Stimulated activated CD8-positive, alpha-beta memory T cell treated with anti-CD3 and anti-CD28 coated beads, Interleukin-15, amount 100 ng/mL, for 24 hours (primary cell): ENCODE results near the gene BLCAP.
"Not testable (repeated sequence)": the region's sequence is repeated elsewhere in the genome, so short reads cannot be mapped to it uniquely, and the experiment has no call there.

Experiments used
- DNase-seq: peaks from one replicate; pipeline ENCODE4 v3.0.0-alpha.2; 2020; ENCODE audit warnings: low read depth

The BLCAP gene

GRCh38 chr20:37527638-37528445, at the start of gene BLCAP:
BLCAP (minus strand) TSS chr20:37527876; CDS start chr20:37519174, 8,702 bp downstream.
- peak; percentile 80 for DNase-seq

DNA sequence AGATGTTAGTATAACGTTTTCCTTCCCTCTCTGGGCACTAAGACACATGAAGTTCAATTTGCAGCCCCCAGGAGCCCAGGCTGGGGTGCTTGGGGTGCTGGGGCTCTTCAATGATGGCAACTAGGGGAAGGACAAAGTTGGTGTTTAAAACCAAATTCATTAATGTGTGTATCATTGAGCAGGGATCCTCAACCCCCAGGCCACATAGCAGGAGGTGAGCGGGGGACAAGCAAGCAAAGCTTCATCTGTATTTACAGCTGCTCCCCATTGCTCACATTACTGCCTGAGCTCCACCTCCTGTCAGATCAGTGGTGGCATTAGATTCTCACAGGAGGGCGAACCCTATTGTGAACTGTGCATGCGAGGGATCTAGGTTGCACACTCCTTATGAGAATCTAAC, 49.8 kb upstream of the BLCAP start:
- DNase-seq = not testable (repeated sequence)

DNA sequence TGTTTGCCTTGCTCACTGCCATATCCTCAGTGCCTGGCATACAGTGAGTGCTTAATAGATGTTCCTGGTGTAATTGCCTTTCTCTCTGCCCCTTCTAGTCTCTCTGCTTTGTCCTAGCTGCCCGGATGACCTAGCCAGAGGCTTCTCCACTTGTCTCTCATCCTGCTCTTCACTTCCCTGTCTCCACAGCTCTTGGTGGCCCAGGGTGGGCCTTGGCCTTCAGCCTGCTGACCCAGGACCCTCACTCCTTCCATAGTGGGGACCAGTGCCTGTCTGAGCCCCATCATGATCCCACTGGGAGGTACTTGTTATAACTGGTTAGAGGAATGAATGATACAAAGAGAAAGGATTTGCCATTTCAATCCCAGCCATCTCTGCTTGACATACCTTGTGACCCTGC, 49.2 kb upstream of the BLCAP start:
- DNase-seq = no peak

- no peak for DNase-seq
These were observed 48.2 kb upstream of the BLCAP start for GRCh38 chr20:37575884-37576283.

DNA sequence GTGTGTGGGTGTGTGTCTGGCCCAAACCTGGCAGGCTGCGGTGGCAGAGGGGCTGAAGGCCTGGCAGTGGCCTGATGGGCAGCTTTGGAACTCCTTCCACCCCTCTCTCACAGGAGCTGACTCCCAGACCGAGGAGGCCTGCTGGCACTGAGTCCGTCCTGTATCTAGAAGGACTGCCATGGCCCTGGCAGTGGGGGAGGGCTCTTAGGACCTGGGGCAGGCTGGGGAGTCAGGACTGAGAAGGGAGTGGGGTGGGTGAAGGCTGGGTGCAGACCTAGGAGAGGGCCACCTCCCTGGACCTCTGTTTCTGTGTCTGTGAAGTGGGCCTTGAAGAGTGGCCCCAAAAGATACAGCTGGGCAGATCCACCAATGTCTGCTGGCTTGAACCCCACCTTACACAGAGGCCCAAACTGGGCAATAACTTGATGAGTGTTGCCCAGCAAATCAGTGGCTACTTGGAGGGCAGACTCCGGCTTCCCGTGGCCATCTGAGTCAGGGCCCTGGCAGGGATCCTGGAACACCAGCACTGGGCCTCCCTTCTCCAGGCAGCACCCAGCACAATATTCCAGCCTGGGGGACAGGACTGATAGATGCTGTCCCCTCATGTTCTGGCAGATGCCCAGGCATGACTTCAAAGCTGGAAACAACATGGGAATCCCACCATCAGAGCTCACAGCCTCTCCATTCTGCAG, 46.7 kb upstream of the BLCAP start:
- no peak for DNase-seq

DNA sequence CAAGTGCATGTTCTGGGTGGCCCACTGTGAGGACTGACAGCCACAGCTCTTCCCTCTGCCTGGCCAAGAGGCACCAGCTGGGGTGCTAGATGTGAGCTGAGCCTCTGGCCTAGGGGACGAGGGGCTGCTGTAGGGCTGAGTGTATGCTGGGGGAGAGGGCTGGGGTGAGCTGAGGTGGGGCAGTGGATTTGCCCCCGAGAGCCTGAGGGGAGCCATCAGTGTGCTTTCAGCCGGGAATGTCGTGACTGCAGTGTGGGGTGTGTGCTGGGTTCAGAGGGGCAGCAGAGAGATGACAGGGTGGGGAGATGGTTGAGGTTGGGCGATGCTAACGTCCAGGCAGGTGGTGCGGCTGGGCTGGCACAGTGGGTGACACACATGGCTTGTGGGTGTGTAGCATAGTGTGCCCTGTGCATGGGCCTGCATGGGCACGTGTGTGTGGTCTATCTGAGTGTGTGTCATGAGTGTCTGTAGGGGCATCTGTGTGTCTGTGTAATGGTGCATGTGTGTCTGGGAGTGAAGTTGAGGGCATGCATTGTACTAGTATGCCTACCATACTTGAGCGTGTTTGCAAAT, 46.0 kb upstream of the BLCAP start:
- DNase-seq = no peak

- DNase-seq = no peak
These were observed 43.4 kb upstream of the BLCAP start for GRCh38 chr20:37571033-37571432.

- no peak for DNase-seq
These were observed 42.7 kb upstream of the BLCAP start for GRCh38 chr20:37570419-37570818.

GRCh38 chr20:37567671-37568588, 40.3 kb upstream of the BLCAP start:
- no peak for DNase-seq

DNA sequence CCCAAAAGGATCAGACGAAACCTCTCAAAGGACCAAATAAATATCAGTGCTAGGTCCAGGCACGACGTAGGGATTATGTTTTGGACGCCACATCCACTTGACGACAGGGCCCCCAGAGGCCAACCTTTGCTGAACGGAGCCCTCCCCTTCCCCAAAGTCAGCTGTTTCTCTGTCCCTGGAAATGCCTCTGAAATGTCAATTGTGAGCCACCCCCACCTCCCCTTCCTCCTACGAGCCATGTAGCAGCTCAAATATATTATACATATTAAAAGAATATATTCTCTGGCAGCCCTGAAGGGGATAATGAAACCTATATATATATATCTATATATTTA, 39.6 kb upstream of the BLCAP start:
- no peak for DNase-seq

GRCh38 chr20:37566590-37567330, 39.1 kb upstream of the BLCAP start:
- no peak for DNase-seq

DNA sequence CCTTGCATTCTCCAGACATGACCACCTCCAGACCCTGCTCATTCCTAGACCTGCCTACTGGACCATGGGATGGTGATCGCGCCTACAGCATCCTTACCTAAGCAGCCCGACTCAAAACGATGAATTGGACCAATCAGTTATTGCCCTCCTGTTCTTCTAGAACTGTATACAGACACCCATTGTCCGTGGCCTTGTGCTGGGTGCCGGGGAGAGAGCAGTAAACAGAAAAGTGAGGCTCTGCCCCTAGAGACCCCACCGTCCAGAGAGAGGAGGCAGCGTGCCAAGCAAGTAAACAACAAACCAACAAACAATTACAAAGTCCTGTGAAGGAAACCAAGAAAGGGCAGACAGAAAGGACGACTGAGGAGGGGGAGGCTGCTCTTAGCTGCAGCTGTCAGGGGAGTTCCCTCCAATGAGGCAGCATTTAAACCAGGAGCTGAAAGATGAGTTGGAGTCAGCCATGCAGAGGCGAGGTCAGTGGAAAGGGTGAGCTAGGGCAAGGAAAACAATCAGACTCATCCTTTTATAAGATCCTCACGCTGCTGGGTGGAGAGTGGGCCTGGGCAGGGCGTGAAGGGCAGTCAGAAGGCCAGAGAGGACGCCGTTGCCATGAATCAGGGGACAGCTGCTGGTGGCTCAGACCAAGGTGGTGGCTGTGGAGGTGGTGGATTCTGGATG, 37.6 kb upstream of the BLCAP start:
- no peak for DNase-seq

DNA sequence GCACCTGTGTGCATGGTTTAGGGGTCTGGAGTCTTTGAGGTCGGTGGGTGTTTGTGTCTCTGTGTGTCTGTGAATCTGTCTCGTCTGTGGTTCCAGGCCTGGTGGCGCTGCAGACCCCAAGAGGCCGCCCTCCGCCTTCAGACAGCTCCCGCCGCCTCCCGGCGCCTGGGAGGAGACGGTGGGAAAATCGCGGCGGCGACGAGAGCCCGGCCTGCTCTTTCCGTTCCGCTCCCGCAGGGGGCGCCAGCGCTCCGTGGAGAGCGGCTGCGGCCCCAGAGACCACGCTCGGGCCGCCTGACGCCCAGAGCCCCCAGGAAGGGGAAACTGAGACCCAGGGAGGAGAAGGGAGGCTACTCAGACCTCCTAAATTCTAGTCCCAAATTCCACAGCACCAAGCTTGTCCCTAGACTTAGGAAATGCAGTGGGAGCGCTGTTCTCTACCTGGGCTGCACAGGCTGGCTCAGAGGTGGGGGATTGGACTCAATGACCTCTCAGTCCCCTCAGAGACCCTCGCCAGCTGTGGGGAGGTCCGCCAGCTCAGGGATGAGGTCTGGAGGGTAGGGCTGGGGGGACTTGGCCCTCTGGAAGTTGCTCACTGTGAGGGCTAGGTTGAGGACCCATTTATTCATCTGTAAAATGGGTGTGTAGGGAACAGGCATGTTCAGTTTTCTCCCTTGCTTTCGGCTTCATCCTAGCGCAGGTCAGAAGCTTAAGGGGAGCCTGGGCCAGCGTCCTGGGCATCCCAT, 36.9 kb upstream of the BLCAP start:
- peak; percentile 39 for DNase-seq

DNA sequence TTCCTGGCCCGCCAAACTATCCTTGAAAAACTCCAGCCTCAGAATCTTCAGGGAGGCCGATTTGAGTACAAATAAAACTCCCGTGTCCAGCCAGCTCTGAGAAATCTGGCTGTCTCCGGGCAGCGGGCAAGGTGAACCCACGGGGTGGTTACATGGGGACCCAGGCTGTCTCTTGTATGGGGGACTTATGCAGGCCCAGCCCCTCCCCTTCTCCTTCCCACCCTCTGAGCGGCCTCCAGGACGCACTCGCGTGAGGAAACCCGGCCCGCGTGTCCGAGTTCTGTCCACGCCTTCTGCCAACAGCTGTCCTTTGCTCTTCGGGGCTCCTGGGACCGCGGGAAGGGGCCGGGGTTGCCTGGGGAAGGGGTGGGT, 36.3 kb upstream of the BLCAP start:
- no peak for DNase-seq

DNA sequence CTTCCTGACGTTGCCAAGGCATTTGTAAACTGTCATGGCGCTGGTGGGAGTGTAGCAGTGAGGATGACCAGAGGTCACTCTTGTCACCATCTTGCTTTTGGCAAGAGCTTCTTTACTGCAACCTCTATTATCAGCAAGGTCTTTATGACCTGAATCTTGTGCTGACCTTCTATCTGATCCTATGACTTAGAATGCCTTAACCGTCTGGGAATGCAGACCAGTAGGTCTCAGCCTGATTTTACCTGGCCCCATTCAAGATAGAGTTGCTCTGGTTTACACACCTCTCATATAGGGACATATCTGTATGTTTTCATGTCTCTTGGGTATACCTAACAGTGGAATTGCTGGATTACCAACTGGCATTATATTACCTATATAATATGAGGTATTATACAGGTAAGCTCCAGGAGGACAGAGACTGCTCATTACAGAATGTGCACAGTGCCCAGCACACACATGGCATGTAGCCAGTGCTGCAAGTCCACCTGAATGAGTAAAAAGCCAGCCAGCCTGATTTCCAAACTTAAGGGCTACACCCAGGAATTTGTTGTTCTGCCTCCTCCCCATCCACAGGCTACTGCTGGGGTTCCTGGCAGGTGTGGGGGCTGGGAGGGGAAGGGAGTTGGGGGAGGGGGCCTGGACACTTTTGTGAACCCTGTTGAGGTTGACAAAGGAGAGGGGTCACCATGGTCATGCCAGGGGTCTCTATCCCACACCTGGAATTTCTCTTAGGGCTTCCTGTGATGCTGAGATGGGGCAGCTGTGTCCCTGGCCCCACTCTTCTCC, 35.2 kb upstream of the BLCAP start:
- no peak for DNase-seq

DNA sequence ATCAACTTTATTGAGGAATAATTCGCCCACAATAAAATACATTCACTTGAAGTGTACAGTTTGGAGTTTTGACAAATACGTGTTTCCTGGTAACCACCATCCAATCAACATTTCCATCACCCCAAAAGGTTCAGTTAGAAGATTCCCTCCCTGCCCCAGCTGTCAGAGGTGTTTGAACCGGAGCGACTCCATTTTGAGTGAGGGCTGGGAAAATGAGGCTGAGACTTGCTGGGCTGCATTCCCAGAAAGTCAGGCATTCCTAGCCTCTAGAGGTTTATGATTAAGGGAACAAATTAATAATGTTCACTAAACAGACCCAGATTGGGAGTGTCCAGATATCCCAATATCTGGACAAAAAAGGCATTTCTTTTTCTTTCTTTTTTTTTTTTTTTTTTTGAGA, 33.0 kb upstream of the BLCAP start:
- no peak for DNase-seq

GRCh38 chr20:37559312-37560027, 31.8 kb upstream of the BLCAP start:
- no peak for DNase-seq

DNA sequence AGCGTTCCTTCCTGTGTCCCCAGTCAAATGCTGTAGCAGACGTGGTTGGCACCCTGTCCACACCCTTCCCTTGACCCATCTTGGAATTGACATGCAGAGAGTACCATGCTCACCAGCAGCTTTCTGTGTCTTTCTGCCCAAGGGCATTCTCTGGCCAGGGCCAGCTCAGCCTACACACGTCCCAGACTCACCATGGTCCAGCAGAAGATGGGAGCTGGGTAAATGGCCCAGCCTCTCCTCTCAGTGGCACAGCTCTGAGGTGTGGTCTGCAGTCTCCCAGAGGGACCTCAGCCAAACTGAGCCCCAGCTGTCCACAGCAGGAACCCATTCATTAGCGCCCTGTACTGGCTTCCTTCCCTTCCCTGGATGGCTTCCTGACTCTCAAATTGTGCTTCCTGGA, 31.1 kb upstream of the BLCAP start:
- no peak for DNase-seq

- no peak for DNase-seq
These were observed 30.6 kb upstream of the BLCAP start for GRCh38 chr20:37558306-37558705.
